Astrocyte (in vitro differentiated cells and primary cell): ENCODE results near the gene ZNF362. TPM values are rescaled to one million over a fixed set of nuclear protein-coding genes. Genes with fewer than 3 reads are reported as not detected.

Experiments
- DNase-seq: peaks from one replicate; pipeline ENCODE4 v3.0.0-alpha.2; 2010; ENCODE audit warnings: low read depth
- FAIRE-seq: peaks from 2 replicates; lab custom pipeline; 2011; peaks lifted over from hg19 to GRCh38; lab: Jason Lieb, UNC
- H2AFZ ChIP-seq: 2 replicates; pipeline ENCODE4 v1.6.0; 2012; ENCODE audit warnings: low read depth, low read length, inconsistent platforms
- H3K27ac ChIP-seq: 2 replicates; pipeline ENCODE4 v1.5.1; 2011; ENCODE audit warnings: low read depth, low read length, inconsistent platforms
- H3K27me3 ChIP-seq: 2 replicates; pipeline ENCODE4 v1.6.0; 2011; ENCODE audit warnings: low read length, inconsistent platforms; ENCODE audit not compliant: insufficient read depth
- H3K36me3 ChIP-seq: 2 replicates; pipeline ENCODE4 v1.5.1; 2011; ENCODE audit warnings: low read length, inconsistent platforms; ENCODE audit not compliant: insufficient read depth
- H3K4me1 ChIP-seq: 2 replicates; pipeline ENCODE4 v1.5.1; 2011; ENCODE audit warnings: low read length, inconsistent platforms; ENCODE audit not compliant: insufficient read depth
- H3K4me2 ChIP-seq: 2 replicates; pipeline ENCODE4 v1.6.0; 2012; ENCODE audit warnings: low read length, inconsistent platforms
- H3K4me3 ChIP-seq: 2 replicates; pipeline ENCODE4 v1.5.1; 2011; ENCODE audit warnings: low read depth, mild to moderate bottlenecking, low read length, inconsistent platforms; ENCODE audit not compliant: insufficient read depth
- H3K79me2 ChIP-seq: 2 replicates; pipeline ENCODE4 v1.6.0; 2012; ENCODE audit warnings: mild to moderate bottlenecking, low read length, inconsistent platforms; ENCODE audit not compliant: insufficient read depth
- H3K9ac ChIP-seq: 2 replicates; pipeline ENCODE4 v1.6.0; 2012; ENCODE audit warnings: mild to moderate bottlenecking, low read length, inconsistent platforms
- H3K9me3 ChIP-seq: 2 replicates; pipeline ENCODE4 v1.5.1; 2012; ENCODE audit warnings: low read depth, mild to moderate bottlenecking, low read length, inconsistent platforms; ENCODE audit not compliant: insufficient read depth
- H4K20me1 ChIP-seq: 2 replicates; pipeline ENCODE4 v1.6.0; 2012; ENCODE audit warnings: low read length, inconsistent platforms; ENCODE audit not compliant: insufficient read depth
- H3K27ac Mint-ChIP-seq: one replicate; pipeline ENCODE4 v1.8.0; 2021; ENCODE audit warnings: mild to moderate bottlenecking, mixed read lengths; ENCODE audit not compliant: unreplicated experiment
- H3K27me3 Mint-ChIP-seq: one replicate; pipeline ENCODE4 v1.8.0; 2021; ENCODE audit warnings: low read depth, mixed read lengths; ENCODE audit not compliant: unreplicated experiment
- H3K36me3 Mint-ChIP-seq: one replicate; pipeline ENCODE4 v1.8.0; 2021; ENCODE audit warnings: low read depth, mixed read lengths; ENCODE audit not compliant: unreplicated experiment
- H3K4me1 Mint-ChIP-seq: one replicate; pipeline ENCODE4 v1.8.0; 2021; ENCODE audit warnings: low read depth, mixed read lengths; ENCODE audit not compliant: unreplicated experiment
- H3K4me3 Mint-ChIP-seq: one replicate; pipeline ENCODE4 v1.8.0; 2021; ENCODE audit warnings: mild to moderate bottlenecking, moderate library complexity, mixed read lengths; ENCODE audit not compliant: unreplicated experiment
- H3K9me3 Mint-ChIP-seq: one replicate; pipeline ENCODE4 v1.8.0; 2021; ENCODE audit warnings: mild to moderate bottlenecking, mixed read lengths; ENCODE audit not compliant: unreplicated experiment
- EZH2 ChIP-seq: IDR thresholded peaks from 2 replicates; pipeline ENCODE4 v1.6.1; 2012; ENCODE audit warnings: mild to moderate bottlenecking, low read length, inconsistent platforms; ENCODE audit not compliant: insufficient read depth
- total RNA-seq: library from RNA; stranded (reverse); gene quantifications from 2 replicates; pipeline ENCODE4 v1.2.1, GENCODE V29; 2021
- TF ChIP-seq, protein P1 (sequence below): IDR thresholded peaks from 2 replicates; pipeline ENCODE4 v1.5.1; 2011; ENCODE audit warnings: low read depth, mild to moderate bottlenecking, inconsistent platforms, low read length, moderate library complexity; ENCODE audit not compliant: insufficient read depth

ZNF362 gene
- total RNA-seq, 1 donor from 2014 or later = 38.7 TPM

DNA sequence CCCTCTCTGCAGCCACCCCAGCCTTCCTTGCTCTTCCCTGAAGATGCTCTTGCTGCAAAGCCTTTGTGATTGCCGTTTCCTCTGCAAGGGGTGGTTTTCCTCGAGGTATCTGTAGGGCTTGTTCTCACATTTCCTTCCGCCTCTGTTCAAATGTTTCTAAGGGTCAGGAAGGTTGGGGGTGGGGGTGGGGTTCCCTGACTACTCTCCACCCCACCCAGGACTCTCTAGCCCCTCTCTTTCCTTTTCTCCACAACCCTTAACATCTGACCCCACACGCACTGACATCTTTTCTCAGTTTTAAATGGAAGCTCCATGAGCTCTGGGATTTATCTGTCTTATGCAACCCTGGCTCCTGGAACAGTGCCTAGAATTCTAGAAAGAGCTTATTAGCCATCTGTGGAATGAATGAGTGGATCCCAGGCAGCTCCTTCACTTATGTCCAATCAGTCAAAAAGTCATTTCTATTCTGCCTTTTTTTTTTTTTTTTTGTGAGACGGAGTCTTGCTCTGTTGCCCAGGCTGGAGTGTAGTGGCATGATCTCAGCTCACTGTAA, 27.3 kb upstream of the ZNF362 start:
- H3K36me3 ChIP-seq = no peaks in the 10 kb centered on the region
- no peaks in the 10 kb centered on the region for H3K36me3 Mint-ChIP-seq
- peaks cover 6% of the 10 kb centered on the region for H3K4me1 Mint-ChIP-seq
- no peak overlapping the region for H3K27ac ChIP-seq
- TF ChIP-seq, protein P1, sequence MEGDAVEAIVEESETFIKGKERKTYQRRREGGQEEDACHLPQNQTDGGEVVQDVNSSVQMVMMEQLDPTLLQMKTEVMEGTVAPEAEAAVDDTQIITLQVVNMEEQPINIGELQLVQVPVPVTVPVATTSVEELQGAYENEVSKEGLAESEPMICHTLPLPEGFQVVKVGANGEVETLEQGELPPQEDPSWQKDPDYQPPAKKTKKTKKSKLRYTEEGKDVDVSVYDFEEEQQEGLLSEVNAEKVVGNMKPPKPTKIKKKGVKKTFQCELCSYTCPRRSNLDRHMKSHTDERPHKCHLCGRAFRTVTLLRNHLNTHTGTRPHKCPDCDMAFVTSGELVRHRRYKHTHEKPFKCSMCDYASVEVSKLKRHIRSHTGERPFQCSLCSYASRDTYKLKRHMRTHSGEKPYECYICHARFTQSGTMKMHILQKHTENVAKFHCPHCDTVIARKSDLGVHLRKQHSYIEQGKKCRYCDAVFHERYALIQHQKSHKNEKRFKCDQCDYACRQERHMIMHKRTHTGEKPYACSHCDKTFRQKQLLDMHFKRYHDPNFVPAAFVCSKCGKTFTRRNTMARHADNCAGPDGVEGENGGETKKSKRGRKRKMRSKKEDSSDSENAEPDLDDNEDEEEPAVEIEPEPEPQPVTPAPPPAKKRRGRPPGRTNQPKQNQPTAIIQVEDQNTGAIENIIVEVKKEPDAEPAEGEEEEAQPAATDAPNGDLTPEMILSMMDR = no peak
- TF ChIP-seq EZH2 = no peak
- peaks cover 5% of the 10 kb centered on the region for H3K9me3 Mint-ChIP-seq
- no peak overlapping the region for H3K4me2 ChIP-seq
- H3K4me3 ChIP-seq = no peak overlapping the region
- no peaks in the 10 kb centered on the region for H3K9me3 ChIP-seq
- DNase-seq (peak; percentile 81), FAIRE-seq (no peak)
- H3K27ac Mint-ChIP-seq = no peak overlapping the region
- H3K9ac ChIP-seq = no peak overlapping the region
- H3K4me1 ChIP-seq = no peaks in the 10 kb centered on the region
- H2AFZ ChIP-seq = no peak overlapping the region
- peaks cover 16% of the 10 kb centered on the region for H3K27me3 Mint-ChIP-seq
- no peaks in the 10 kb centered on the region for H3K79me2 ChIP-seq
- no peak overlapping the region for H3K4me3 Mint-ChIP-seq
- H3K27me3 ChIP-seq = peaks cover 5% of the 10 kb centered on the region
- H4K20me1 ChIP-seq = no peaks in the 10 kb centered on the region

DNA sequence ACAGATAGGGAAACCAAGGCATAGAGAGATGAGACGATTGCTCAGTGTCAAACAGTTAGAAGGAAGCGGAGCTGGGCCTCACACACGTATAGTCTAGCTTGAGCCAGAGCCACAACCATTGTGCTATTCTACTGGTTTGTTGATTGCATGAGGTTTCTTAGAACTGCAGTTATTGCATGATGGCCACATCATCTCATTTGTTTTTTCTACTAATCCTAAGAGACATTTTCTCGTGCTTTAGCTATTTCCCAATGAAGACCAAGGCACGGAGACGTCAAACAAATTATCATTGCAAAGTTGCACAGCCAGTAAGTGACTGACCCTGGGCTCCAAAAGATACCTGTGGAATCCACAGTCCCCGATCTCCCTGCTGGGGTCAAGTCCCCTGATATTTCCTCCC, 25.1 kb upstream of the ZNF362 start:
- Histone ChIP-seq H3K9me3 (no peaks in the 10 kb centered on the region), H3K4me1 (no peaks in the 10 kb centered on the region), H3K9ac (no peak overlapping the region), H3K36me3 (no peaks in the 10 kb centered on the region), H3K27ac (no peak overlapping the region), H3K4me2 (no peak overlapping the region), H3K79me2 (no peaks in the 10 kb centered on the region), H2AFZ (no peak overlapping the region), H3K4me3 (no peak overlapping the region), H4K20me1 (no peaks in the 10 kb centered on the region), H3K27me3 (peaks cover 5% of the 10 kb centered on the region)
- TF ChIP-seq EZH2 = no peak
- TF ChIP-seq, protein P1 = no peak
- no peak overlapping the region for H3K4me3 Mint-ChIP-seq
- no peak for FAIRE-seq
- peaks cover 6% of the 10 kb centered on the region for H3K4me1 Mint-ChIP-seq
- peaks cover 16% of the 10 kb centered on the region for H3K27me3 Mint-ChIP-seq
- H3K36me3 Mint-ChIP-seq = no peaks in the 10 kb centered on the region
- no peak overlapping the region for H3K27ac Mint-ChIP-seq
- H3K9me3 Mint-ChIP-seq = peaks cover 4% of the 10 kb centered on the region
- DNase-seq = no peak

DNA sequence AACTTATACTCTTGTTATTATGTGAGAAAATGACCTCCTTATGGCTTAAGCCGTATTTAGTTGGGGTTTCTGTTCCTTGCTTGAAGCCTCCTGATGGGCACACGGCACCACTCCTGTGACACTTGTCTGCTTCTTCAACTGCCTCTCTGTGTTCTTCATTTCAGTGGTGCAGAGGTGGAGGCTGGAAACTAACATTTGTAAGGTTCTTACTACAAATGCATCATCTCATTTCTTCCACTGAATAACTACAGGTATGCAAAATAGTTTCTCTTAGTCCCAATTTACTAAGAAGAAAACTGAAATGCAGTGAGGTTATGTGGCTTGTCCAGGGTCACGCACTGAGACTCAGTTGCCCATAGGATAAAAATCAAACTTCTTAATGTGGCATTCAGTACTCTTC, 23.6 kb upstream of the ZNF362 start:
- Mint-ChIP-seq H3K27ac (no peak overlapping the region), H3K9me3 (peaks cover 4% of the 10 kb centered on the region), H3K4me1 (peaks cover 6% of the 10 kb centered on the region), H3K27me3 (peaks cover 11% of the 10 kb centered on the region), H3K4me3 (no peak overlapping the region), H3K36me3 (no peaks in the 10 kb centered on the region)
- DNase-seq = no peak
- no peaks in the 10 kb centered on the region for H3K79me2 ChIP-seq
- TF ChIP-seq EZH2 = no peak
- TF ChIP-seq, protein P1 = no peak
- no peaks in the 10 kb centered on the region for H3K9me3 ChIP-seq
- no peak overlapping the region for H3K27ac ChIP-seq
- H3K4me3 ChIP-seq = no peak overlapping the region
- H3K4me1 ChIP-seq = no peaks in the 10 kb centered on the region
- no peaks in the 10 kb centered on the region for H4K20me1 ChIP-seq
- H2AFZ ChIP-seq = no peak overlapping the region
- FAIRE-seq = no peak
- H3K4me2 ChIP-seq = no peak overlapping the region
- H3K36me3 ChIP-seq = no peaks in the 10 kb centered on the region
- peaks cover 5% of the 10 kb centered on the region for H3K27me3 ChIP-seq
- H3K9ac ChIP-seq = no peak overlapping the region
